Glutamatergic neuron (in vitro differentiated cells): ENCODE results near the gene APBB2. TPM values are rescaled to one million over a fixed set of nuclear protein-coding genes. Genes with fewer than 3 reads are reported as not detected.

Source experiments
- DNase-seq: peaks from one replicate; pipeline ENCODE4 v3.0.0; 2022
- H3K27ac Mint-ChIP-seq: one replicate; pipeline ENCODE4 v1.8.0; 2020; ENCODE audit warnings: mild to moderate bottlenecking, mixed read lengths, inconsistent platforms; ENCODE audit not compliant: unreplicated experiment
- H3K27me3 Mint-ChIP-seq: one replicate; pipeline ENCODE4 v1.8.0; 2020; ENCODE audit warnings: mild to moderate bottlenecking, moderate library complexity, mixed read lengths, inconsistent platforms; ENCODE audit not compliant: unreplicated experiment
- H3K36me3 Mint-ChIP-seq: one replicate; pipeline ENCODE4 v1.8.0; 2020; ENCODE audit warnings: mild to moderate bottlenecking, mixed read lengths, inconsistent platforms; ENCODE audit not compliant: unreplicated experiment
- H3K4me1 Mint-ChIP-seq: one replicate; pipeline ENCODE4 v1.8.0; 2020; ENCODE audit warnings: mild to moderate bottlenecking, low read depth, mixed read lengths, inconsistent platforms; ENCODE audit not compliant: unreplicated experiment
- H3K4me3 Mint-ChIP-seq: one replicate; pipeline ENCODE4 v1.8.0; 2020; ENCODE audit warnings: mild to moderate bottlenecking, mixed read lengths, inconsistent platforms; ENCODE audit not compliant: unreplicated experiment
- H3K9me3 Mint-ChIP-seq: one replicate; pipeline ENCODE4 v1.8.0; 2020; ENCODE audit warnings: mild to moderate bottlenecking, moderate library complexity, mixed read lengths, inconsistent platforms; ENCODE audit not compliant: unreplicated experiment
- total RNA-seq: library from RNA; stranded (reverse); fragmentation: NEBNext Ultra II Directional; extraction: Animal tissue kit (Norgen Biotek cat#: 25700); gene quantifications from one replicate; pipeline ENCODE4 v1.2.1, GENCODE V29; 2021; ENCODE audit not compliant: unreplicated experiment
- TF ChIP-seq, protein P1 (sequence below): fragments of 200-600 bp; sonication (generic); IDR thresholded peaks from one replicate; pipeline ENCODE4 v1.5.0; 2021; ENCODE audit not compliant: partially characterized antibody, unreplicated experiment

The APBB2 gene
- total RNA-seq, 1 donor from 2014 or later = 117 TPM

DNA sequence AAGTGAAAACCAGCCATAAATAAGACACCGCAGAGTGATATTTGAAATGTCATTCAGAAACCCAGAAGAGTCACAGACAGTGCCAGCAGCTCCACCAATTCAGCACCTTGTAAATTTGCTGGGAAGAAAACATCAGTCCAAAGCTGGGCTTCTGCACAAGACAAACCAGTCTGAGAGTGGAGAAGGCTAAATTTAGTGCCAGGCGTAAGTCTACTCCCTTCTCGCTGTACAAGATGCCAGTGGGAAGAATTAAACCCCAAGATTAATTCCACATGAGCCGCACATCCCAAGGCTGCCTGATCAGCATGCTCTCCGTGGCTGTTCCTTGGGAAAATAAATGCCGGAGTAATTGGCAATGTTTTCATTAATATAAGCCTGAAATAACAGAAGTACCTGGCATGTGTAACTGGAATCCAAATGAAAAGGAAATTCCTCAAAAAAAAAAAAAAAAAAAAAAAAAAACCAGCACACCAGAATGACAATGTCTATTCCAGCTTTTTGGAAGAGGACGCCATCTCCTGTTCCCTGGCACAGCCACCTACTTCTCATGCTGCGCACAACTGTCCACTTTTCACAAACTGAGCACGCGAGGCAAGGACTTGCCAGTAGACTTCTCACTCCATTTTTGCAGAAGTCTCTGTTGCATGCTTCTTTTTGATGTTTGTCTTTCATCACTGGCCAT lies 369.0 kb downstream of the APBB2 start:
- Mint-ChIP-seq H3K4me1 (peaks cover 8% of the 10 kb centered on the region), H3K9me3 (no peaks in the 10 kb centered on the region), H3K36me3 (no peaks in the 10 kb centered on the region), H3K4me3 (no peak overlapping the region), H3K27me3 (peaks cover 4% of the 10 kb centered on the region), H3K27ac (no peak overlapping the region)
- DNase-seq = no peak
- TF ChIP-seq, protein P1, sequence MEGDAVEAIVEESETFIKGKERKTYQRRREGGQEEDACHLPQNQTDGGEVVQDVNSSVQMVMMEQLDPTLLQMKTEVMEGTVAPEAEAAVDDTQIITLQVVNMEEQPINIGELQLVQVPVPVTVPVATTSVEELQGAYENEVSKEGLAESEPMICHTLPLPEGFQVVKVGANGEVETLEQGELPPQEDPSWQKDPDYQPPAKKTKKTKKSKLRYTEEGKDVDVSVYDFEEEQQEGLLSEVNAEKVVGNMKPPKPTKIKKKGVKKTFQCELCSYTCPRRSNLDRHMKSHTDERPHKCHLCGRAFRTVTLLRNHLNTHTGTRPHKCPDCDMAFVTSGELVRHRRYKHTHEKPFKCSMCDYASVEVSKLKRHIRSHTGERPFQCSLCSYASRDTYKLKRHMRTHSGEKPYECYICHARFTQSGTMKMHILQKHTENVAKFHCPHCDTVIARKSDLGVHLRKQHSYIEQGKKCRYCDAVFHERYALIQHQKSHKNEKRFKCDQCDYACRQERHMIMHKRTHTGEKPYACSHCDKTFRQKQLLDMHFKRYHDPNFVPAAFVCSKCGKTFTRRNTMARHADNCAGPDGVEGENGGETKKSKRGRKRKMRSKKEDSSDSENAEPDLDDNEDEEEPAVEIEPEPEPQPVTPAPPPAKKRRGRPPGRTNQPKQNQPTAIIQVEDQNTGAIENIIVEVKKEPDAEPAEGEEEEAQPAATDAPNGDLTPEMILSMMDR = no peak

DNA sequence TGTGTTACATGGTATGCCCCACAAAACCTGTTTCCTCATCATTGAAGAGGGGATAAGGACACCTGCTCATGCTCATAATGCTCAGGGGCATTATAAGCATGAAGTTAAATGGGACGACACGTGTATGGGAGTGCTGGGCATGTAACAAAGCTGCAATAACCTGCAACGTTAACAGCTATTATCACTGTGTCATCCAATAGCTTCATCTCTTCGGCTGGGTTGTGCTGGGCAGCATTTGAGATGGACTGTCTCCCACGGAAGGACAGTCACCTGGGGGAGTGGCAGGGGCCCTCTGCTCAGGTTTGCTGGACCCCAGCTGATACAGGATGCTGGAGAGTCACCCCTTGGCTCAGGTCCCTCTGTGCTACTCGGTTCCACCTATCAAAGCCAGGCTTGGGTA lies 370.1 kb downstream of the APBB2 start:
- H3K9me3 Mint-ChIP-seq = no peaks in the 10 kb centered on the region
- H3K4me1 Mint-ChIP-seq = peaks cover 8% of the 10 kb centered on the region
- no peak for DNase-seq
- peaks cover 4% of the 10 kb centered on the region for H3K27me3 Mint-ChIP-seq
- TF ChIP-seq, protein P1 = no peak
- no peaks in the 10 kb centered on the region for H3K36me3 Mint-ChIP-seq
- H3K4me3 Mint-ChIP-seq = no peak overlapping the region
- no peak overlapping the region for H3K27ac Mint-ChIP-seq

DNA sequence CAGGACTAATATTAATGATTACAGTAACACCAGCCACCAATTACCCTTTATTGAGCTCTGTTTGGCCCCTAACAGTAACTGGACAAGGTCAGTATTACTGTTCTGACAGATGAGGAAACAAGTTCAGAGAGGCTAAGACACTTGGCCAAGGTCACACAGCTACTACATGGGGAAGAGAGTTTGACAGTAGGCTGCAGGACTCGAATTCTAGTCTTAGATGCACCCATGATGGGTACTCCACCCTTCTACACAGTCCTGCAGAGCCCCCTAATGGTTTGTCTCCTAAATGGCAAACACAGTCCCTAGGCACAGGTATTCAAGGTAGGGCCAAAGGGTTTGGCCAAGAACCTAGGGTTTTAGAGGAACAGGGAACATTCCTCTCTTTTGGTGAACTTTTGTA lies 370.6 kb downstream of the APBB2 start:
- H3K4me3 Mint-ChIP-seq = no peak overlapping the region
- peaks cover 4% of the 10 kb centered on the region for H3K4me1 Mint-ChIP-seq
- DNase-seq = no peak
- H3K27me3 Mint-ChIP-seq = peaks cover 3% of the 10 kb centered on the region
- no peaks in the 10 kb centered on the region for H3K36me3 Mint-ChIP-seq
- no peaks in the 10 kb centered on the region for H3K9me3 Mint-ChIP-seq
- TF ChIP-seq, protein P1 = no peak
- H3K27ac Mint-ChIP-seq = no peak overlapping the region

DNA sequence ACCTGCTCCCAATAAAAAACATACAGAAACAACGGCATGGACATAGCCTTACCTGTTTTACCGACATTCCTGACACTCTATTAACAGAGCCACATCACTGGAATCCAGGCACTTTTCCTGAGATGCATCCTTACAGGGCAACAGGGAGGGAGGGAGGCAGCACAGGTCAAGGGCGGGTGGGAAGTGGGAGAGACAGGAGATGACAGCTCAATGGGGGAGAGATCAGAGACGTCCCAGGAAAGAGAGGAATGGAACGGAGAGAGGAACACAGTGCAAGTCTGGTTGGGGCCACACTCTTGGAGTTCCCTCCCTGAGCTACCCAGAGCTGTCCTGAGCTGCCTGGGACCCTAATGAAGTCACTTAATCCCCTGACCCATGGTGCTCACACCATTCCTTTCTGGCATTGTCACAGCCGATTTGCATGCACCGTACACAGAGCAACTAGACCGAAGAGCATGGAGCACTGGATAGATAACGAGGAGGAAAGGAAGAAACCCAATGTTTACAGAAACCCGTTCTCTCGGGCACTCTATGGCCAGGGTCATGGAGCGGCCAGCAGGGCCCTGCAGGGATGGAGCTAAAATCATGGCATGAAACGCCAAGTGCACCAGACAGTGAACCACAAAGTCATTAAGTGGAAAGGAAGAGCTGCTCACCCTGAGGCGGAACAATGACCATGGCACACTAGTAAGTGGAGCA lies 371.5 kb downstream of the APBB2 start:
- H3K4me3 Mint-ChIP-seq = no peak overlapping the region
- H3K27me3 Mint-ChIP-seq = peaks cover 2% of the 10 kb centered on the region
- DNase-seq = no peak
- no peaks in the 10 kb centered on the region for H3K9me3 Mint-ChIP-seq
- no peak overlapping the region for H3K27ac Mint-ChIP-seq
- no peaks in the 10 kb centered on the region for H3K36me3 Mint-ChIP-seq
- TF ChIP-seq, protein P1 = no peak
- H3K4me1 Mint-ChIP-seq = no peaks in the 10 kb centered on the region

DNA sequence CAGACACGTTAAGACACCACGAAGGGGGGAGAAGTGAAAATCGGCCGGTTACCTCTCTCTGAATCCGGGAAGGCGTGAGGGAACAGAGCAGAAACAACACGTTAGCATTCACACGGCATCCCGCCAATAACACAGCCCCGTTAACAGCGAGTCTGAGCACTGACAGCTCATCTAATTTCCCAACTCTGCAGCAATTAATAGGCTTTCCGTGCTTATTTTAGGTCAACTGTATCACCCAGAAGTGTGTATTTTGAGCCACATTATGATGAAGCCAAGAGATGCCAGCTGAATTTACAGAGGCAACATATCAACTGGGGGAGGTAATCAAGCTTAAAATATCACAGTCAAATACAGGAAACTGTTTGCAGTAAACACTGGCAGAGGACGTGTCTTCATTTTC lies 372.0 kb downstream of the APBB2 start:
- TF ChIP-seq, protein P1 = no peak
- Mint-ChIP-seq H3K36me3 (no peaks in the 10 kb centered on the region), H3K4me1 (peaks cover 4% of the 10 kb centered on the region), H3K27me3 (peaks cover 2% of the 10 kb centered on the region), H3K4me3 (no peak overlapping the region), H3K9me3 (no peaks in the 10 kb centered on the region), H3K27ac (peak overlapping the region; percentile 29)
- no peak for DNase-seq
